CD4-positive, alpha-beta T cell treated with Interleukin-6 at 100 ng/mL for 8 hours (primary cell): ENCODE results near the gene DTNB.
"Not testable (repeated sequence)": the region's sequence is repeated elsewhere in the genome, so short reads cannot be mapped to it uniquely, and the experiment has no call there.

Experiments used
- DNase-seq: peaks from one replicate; pipeline ENCODE4 v3.0.0-alpha.2; 2020; ENCODE audit warnings: mixed read lengths, low spot score

Gene DTNB

DNA sequence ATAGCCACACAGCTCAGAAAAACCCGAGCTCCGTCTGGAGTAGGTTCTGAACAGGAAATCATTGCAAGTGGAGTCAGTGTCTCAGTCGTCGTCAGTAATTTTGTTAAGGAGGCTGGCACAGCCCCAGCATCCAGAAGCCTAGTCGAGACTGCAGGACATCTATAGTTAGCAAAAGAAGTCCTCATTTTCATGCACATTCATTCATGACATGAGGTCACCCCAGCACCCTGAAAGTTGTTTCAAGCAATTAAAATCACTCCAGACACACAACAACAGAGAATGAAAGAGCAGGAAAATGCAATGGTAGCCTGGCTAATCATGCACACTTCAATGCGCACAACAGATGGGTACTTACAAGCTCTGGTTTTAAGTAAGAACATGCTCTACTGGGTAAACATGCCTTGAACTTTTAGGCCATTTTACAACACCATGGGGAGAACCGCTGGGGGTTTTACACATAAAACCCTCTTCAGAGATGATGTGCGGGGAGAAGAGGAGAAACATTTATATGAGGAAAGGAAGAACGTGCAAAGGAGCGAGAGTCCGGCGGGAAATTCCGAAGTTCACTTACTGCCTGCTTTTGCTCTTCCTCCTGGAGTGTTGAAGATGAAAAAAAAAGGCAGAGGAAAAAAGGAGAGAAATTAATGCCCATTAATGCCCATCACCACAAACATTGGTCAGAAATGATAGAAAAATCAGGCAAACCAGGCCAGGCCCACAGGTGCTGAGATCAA, 254.3 kb downstream of the DTNB start:
- no peak for DNase-seq

DNA sequence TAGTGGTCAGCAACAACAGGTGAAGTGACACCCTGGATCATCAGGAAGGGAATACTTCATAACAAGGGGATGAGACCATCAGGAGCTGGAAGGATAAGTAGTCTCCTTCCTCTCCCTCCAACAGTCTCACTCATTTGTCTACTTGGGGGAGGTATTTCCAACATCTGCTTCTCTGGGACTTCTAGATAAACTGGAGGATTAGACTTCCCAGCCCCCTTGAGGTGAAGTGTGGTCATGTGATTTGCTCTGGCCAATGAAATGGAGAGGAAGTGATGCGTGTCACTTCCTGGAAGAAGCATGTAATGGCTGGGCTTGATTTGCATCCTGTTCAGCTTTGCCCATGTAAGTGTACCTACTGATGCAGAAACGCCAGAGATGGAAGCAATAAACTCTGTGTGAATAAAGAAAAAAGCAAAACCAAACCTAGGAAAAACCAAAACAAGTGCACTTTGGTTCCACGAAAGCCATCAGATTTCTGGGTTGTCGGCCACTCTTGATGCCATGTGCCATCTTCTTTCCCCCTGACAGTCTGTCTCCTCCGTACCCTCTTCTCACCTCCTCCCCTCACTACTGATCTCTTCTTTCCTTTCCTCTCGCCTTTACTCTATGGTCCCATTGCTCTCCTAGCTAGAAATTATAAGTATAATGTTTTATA, 255.5 kb downstream of the DTNB start:
- DNase-seq: no peak

DNA sequence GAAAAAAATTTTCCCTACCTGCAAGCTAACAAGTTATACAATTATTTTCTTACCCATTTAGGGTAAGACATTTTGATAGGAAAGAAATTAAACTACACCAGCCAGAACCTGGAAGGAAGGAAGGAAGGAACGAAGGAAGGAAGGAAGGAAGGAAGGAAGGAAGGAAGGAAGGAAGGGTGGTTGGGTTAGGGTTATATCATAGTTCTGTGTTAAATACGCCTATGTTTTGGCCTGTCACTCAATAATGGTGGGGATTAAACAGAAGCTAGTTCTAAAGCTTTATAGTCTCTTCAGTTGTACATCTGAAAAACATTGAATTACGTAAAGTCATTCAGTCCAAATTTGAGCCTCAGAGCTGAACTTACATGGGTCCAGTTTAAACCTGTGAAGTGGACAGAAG, 256.7 kb downstream of the DTNB start:
- DNase-seq: no peak

DNA sequence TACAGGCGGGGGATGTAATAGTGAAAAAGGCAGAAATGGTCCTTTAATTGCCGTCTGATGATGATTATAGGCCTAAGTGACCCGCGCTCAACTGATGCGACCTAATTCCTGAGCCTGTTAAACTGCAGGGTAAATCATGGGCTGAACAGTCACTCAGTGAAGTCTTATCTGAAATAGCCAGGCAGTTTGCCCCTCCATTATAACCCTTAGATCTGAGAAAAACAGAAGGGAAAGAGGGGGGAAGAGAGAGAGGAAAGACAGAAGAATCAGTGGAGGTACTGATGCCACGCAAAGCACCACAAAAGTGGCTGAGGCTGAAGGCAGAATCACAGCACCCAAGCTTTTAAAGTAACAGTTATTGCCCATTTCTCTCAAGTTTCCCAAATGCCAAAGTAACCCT, 258.6 kb downstream of the DTNB start:
- no peak for DNase-seq

DNA sequence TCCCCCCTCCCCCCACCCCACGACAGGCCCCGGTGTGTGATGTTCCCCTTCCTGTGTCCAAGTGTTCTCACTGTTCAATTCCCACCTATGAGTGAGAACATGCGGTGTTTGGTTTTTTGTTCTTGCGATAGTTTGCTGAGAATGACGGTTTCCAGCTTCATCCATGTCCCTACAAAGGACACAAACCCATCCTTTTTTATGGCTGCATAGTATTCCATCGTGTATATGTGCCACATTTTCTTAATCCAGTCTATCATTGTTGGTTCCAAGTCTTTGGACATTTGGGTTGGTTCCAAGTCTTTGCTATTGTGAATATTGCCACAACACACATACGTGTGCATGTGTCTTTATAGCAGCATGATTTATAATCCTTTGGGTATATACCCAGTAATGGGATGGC, 260.0 kb downstream of the DTNB start:
- not testable (repeated sequence) for DNase-seq

DNA sequence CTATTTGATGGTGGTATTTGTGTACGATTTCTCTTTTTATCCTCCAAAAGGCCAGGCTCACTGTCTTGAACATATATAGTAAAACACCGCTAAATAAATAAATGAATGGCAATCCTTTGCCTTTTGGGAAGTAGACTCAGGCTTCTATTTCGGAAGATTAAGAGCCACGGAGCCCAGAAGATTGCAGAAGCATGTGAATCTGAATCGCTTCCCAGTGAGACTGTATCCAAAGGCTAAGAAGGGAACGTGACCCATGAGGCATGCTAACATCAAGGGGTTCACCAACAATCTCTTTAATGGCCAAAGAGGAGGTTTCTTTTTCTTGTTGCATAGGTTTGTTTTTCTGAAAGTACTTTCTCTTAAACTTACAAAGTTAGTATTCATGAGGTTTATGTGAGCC, 261.6 kb downstream of the DTNB start:
- DNase-seq: no peak

DNA sequence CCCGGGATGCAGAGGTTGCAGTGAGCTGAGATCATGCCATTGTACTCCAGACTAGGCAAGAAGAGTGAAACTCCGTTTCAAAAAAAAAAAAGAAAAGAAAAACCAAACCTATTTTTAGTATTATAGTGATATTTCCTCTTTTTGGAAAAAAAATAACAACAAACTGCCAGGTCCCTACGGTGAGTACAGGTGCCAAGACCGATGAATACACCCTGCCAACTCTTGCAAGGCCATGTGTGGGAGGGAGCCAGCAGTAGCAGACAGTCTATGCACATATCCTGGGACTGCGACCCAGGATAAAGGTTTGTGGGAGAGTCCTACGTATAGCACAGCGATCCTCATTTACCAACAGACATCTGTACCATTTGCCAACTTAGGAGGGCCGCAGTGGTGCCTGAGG, 262.1 kb downstream of the DTNB start:
- DNase-seq: no peak

DNA sequence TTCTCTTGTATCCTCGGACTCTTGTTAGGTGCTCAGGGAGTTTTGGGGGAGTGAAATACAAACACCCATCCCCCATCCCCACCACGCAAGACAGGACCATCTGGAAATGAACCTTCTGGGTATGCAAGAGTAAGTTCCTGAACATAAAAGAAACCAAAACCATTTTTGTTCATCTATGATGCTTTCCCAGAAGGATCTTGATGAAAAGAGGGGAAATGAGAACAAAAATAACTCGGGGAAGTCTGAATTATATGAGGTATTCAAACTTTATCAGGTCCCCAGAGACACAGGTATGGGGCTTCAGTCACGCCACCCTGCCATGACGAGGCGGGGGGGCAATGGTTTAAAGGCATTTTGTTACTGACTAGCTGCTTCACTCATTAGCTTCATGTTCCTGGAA, 263.0 kb downstream of the DTNB start:
- no peak for DNase-seq

DNA sequence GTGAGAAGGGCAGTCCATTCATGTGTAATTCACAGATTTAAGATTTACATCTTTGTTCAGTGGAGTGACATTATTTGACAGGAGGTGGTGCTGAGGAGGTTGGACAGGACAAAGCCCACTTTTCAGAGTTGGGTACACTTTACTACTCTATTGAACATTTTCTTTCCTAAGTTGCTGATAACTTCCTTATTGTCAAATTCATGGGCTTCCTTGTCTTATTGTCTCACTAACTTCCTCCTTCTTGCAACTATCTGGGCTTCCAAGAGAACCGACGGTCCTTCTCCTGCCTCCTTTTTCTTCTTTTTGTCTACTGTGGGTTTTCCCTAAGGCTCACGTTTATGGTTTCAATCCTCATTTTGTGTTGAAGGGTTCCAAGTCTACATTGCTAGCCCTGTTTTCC, 263.9 kb downstream of the DTNB start:
- no peak for DNase-seq

DNA sequence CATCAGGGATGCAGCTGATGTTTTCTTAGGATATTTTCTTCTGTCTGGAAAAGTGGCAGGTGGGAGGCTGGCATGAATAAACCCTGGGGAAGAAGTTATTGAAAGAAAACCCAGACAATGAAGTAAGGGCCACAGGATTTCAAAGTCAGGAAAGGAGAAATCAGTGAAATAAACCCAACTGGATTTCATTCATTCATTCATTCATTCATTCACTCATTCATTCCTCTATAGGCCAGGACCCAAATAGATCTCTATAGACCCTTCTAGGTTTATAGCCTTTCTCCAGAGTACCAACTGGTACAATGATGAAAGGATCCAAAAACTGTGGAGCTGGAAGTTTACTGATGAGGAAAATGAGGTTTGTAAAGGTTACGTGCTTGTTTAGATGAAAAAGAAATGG, 264.3 kb downstream of the DTNB start:
- DNase-seq: no peak

DNA sequence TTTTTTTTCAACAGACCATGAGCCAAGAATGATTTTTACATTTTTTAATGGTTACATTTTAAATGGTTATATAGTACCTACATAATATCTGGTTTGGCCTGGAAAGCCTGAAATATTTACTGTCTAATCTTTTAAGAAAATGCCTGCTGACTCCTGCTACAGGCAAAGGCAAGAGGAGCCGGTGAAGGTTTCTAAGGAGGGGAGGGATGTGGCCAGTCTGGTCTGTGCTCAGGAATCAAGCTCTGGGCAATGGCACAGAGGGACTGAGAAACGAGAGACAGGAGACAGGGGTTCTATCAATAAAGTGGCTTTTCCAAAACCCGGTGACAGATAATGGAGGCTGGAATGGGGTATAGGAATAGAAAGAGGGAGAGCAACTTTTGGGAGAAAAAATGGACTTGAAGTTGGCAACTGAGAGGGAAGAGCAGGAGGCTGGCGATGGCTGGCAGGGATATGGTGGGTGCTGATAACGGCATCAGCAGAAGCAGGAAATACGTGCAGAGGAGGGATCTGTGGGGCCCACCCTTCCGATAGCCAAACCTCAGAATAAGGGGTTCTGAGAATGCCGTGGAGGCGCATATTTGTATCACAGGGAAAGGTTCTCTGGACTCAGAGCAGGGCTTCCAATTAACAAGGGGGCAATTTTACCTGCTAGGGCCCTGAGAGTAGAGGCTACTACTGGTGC, 267.6 kb downstream of the DTNB start:
- DNase-seq: no peak

DNA sequence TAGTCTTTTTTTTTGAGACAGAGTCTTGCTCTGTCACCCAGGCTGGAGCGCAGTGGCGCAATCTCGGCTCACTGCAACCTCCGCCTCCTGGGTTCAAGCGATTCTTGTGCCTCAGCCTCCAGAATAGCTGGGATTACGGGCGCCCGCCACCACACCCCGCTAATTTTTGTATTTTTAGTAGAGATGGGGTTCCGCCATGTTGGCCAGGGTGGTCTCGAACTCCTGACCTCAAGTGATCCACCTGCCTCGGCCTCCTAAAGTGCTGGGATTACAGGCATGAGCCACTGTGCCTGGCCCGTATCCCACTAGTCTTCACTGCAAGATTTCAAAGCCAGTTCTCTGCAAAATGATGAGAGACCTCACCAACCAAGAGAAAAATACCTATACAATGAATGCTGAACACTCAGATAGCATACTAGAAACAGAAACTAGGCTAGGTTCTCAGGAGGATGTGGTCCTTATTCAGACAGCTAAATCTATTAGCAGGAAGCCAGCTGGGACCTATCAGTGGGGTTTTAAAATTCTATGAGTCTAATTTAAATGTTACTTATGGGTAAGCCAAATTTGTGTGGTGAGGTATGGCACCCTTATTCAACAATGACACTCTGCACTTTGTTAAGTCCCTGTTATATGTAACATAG, 270.1 kb downstream of the DTNB start:
- DNase-seq: not testable (repeated sequence)

DNA sequence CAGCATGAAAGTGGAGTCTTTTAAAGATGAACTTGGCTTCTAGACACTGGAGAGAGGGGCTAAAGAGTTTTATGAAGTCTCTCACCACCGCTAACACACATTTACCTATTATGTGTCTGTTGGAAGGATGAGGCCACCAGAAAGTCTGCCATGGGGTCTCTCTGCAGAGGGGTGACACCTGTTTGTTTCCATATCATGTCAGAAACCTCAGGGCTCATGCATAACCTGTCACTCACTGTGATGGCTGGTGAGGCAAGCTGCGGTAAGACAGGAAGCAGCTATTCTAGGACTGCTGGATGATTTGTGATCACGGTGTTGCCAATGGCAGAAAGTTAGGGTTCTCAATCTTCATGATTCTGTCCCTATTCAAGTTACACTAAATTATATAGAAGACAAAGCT, 270.9 kb downstream of the DTNB start:
- DNase-seq: no peak

DNA sequence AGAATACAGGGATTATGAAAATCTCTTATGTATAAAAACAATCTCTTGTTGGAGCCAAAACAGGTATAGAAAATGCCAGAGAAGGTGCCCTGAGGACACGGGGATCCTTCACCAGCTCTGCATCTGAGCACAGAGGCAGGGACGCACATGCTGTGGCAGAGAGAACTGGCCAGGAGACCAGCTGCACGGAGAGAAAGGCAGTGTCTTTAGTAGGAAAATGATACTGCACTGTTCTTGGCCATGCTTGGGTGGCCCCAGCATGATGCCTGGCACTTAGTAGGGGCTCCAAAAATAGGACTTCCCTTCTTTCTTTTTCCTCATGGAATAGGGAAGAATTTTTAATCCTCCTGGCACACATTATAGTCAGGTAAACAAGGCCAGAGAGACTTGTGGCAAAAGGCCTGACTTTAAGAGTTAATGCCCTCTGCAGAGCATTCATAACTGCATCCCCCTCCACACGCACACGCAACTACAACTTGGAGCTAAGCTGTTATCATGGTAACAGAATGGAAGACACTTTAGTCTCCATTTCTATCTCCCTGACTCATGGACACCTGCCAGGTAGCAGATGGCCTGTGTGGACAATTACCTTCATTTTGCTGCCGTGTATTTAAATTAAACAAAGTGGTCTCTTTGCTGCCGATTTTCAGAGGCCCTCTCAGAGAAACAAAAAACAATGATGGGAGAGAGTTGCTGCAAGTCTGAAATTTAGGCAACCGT, 271.9 kb downstream of the DTNB start:
- DNase-seq: no peak

DNA sequence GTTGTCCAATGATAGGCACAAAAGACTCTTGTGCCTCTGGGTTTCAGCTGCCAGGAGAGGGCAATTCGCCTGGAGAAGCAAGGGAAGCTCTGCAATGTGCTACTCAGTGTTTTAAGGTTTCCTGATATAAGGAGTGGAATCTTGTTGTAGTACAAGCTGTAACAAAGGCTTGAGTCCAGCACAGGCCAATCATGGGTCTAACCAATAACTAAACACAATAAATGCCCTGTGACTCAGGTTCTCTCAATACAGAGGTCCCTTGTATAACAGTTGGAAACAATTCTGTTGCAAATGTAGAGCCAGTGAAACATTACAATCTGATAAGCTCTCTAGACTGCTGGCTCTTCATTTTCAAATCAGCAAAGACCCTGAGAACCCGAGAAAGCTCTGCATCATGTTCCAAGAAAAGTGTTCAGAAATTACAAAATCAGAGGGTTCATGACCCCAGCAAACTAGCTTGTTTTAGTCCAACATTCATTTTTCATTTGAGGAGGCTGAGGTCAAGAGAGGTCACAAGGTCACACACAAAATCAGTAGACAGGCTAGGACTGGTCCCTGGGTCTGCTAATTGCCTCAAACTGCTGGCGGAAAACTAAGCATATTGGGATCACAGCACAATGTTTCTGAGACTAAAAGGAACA, 272.7 kb downstream of the DTNB start:
- no peak for DNase-seq

DNA sequence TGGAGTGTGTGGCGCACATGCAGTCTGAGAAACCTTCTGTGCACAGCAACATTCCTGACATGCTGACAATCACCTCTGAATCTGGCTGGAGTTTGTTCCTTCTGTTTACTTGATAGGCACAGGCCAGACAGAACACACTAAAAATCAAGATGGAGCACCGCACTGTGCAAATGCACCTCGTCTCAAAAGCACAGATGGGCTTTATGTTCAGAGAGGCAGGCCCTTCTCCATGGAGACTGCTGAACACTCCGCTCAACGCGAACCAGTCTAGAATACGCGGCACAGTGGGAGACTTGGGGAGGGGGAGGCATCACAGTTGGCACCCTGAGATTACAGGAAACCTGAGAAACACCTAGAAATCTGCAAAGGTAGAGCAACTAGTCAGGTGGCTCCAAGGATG, 273.2 kb downstream of the DTNB start:
- DNase-seq: no peak

DNA sequence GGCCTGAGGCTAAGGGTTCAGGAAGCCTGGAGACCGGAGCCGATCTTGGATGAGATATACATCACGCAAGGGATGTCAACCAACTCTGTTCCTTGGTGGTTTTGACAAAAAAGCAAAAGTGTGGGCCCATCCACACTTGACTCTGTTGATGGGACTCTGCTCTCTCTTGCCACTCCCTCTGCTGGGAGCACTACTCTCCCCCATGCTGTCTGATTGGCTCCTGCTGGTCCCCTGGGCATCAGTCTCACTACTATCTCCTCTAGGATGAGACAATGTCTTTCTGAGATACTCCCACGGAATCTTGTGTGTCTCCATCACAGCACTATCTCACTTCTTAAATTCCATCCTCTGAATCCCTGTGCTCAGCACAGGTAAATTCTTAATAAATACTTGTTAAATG, 274.8 kb downstream of the DTNB start:
- DNase-seq: no peak

DNA sequence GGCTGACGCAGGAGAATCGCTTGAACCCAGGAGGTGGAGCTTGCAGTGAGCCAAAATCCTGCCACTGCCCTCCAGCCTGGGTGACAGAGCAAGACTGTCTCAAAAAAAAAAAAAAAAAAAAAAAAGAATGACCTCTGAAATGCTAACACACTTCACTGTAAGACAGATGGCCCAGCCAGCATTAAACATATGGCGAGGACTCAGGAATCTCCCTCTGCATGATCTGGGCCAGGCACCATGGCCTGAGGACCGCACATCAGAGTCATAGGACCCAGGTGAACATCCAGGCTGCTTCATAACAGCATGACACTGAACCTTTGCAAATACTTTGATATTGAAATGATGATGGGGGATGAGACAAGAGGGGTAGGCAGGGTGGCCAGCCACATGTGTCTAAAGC, 275.6 kb downstream of the DTNB start:
- no peak for DNase-seq

DNA sequence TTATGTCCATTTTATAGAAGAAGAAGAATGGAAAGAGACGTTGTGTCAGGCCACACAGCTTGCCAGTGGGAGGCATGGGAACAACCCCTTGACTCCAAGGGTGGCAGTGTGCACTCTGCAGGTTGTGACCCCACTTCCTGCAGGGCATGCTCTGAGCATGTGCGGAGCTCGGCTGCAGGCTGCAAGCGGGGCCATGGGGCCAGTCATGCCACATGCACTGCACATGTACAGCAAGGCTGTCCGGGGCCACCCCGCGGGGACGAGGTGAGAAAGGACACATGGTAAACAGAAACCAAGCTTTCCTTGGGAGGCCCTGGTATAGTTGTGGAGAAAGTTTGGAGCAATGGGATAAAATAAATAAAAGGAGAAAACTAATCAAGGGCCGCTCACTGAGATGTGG, 284.2 kb downstream of the DTNB start:
- no peak for DNase-seq

DNA sequence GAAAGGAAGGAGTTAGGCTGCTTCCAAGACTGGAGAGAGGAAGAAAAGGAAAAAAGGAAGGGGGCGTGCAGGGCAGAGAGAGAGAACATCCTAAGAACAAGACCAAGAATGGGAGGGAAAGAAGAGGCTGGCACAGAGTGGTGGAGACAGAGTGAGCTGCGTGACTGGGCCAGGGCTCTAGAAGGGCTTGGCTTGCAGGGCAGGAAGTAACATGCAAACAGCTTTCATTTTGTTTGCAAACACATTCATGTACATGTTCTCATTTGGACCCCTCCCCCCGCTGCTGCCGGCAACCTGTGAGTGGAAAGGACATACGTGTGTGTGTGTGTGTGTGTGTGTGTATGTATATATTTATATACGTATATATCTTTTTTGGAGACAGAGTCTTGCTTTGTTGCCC, 284.9 kb downstream of the DTNB start:
- DNase-seq: no peak

DNA sequence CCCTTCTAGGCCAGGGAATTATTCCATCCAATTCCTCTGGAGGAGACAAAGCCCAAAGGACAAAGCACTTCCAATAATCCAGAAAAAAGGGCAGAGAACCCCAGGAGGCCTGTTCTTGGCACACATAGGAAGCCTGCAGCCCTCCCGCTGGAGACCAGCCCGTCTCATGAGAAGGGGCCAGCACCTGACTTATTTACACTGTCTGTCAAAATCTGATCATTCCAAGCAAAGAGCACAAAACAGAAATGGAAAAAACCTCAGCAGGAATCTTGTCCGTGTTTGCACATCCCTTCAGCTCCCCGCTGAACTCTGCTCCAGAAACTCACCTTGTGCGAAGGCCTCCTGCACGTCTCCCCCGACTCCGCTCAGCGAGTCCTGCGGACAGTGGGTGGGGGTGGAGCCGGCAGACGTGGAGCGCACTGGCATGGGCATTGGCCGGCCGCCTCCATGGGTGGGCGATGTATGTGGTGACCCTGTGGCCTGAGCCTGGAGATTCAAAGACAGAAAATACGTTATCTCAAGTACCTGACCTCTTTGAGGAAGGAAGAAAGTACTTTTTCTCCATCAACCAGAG, 285.4 kb downstream of the DTNB start:
- no peak for DNase-seq
